HCEC 1CT (cell line): ENCODE measurements around the gene CASP2.

ENCODE experiments used
- DNase-seq: peaks from one replicate; pipeline ENCODE4 v3.0.0-alpha.2; 2017

The CASP2 gene

GRCh38 chr7:143299346-143299745 lies 11.2 kb downstream of the CASP2 start:
- peak; percentile 80 for DNase-seq

- DNase-seq: no peak
These were observed 11.7 kb downstream of the CASP2 start for GRCh38 chr7:143299840-143300239.

DNA sequence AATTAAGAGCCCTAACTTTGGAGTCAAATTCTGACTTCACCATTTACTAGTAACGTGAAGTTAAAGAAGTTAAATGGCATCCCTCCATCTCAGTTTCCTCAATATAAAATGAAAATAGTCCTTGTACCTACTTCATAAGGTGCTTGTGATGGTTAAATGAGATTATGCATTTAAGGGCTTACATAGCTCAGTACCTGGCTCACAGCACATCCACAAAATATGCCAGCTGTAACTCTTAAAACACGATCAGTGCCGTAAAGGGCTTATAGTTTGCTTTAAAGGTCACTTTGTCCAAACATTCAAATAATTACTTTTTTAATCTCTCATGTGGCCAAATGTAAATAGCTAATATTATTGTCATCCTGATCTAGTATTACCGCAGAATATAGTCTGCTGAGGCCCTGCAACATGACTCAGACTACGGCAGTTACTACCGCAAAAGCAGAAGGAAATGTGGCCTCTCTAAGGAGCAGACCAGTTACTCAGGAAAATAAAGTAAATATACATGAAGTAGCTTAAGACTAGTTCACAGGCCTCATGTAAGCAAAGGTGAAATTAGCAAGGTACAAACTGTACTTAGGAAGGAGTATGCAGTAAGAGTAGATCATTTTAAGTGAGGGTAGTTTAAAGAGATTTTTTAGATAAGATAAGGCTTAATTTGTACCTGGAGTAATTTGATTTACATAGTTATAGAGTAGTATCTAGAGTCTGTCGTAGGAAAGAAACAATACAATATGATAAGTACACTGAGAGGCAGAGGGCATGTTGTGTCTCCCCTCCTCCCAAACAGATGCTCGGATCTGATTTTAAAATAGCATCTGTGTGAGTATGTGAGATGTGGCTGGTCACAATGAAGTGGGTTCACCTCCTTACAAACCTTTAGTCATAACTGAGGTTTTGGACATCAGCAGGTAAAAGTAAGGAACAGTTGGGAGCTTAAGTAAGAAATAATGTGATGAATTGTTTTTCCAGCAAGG lies 13.1 kb downstream of the CASP2 start:
- peak; percentile 83 for DNase-seq

- no peak for DNase-seq
These were observed 15.6 kb downstream of the CASP2 start for GRCh38 chr7:143303733-143304132.

DNA sequence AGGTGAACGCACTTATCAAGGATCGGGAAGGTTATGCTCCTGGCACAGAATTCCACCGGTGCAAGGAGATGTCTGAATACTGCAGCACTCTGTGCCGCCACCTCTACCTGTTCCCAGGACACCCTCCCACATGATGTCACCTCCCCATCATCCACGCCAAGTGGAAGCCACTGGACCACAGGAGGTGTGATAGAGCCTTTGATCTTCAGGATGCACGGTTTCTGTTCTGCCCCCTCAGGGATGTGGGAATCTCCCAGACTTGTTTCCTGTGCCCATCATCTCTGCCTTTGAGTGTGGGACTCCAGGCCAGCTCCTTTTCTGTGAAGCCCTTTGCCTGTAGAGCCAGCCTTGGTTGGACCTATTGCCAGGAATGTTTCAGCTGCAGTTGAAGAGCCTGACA lies 16.8 kb downstream of the CASP2 start:
- DNase-seq: no peak

DNA sequence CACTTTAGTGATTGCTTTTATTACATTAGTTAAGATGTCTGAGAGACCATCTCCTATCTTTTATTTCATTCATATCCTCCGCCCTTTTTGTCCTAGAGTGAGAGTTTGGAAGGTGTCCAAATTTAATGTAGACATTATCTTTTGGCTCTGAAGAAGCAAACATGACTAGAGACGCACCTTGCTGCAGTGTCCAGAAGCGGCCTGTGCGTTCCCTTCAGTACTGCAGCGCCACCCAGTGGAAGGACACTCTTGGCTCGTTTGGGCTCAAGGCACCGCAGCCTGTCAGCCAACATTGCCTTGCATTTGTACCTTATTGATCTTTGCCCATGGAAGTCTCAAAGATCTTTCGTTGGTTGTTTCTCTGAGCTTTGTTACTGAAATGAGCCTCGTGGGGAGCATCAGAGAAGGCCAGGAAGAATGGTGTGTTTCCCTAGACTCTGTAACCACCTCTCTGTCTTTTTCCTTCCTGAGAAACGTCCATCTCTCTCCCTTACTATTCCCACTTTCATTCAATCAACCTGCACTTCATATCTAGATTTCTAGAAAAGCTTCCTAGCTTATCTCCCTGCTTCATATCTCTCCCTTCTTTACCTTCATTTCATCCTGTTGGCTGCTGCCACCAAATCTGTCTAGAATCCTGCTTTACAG lies 17.4 kb downstream of the CASP2 start:
- peak; percentile 29 for DNase-seq

GRCh38 chr7:143308632-143309031 lies 20.5 kb downstream of the CASP2 start:
- no peak for DNase-seq

GRCh38 chr7:143314127-143314526 lies 26.0 kb downstream of the CASP2 start:
- DNase-seq: no peak

DNA sequence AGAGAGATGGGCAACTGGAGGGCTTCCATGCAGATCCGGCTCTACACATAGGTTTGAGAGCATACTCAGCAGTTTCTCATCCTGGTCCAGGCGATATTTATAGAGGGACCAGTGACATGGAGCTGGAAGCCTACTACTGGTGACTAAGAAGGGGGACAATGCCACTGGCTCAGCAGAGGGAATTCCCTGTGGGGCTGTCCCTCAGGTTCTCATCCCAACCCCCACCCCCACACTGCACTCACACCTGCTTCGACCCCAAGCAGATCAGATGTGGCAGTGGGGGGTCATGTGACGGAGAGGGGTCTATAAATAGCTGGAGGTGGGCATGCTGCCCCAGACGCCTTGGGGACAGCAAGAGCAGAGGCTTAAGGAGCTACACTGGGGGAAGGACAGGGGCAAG lies 27.6 kb downstream of the CASP2 start, which contains the start of gene CLCN1:
TSS of gene CLCN1 (plus strand) at position 336 of the 400 bp plus-strand sequence. CDS start 102 bp downstream, outside the sequence.
- no peak for DNase-seq

GRCh38 chr7:143316492-143316891 lies 28.3 kb downstream of the CASP2 start:
- DNase-seq: no peak

DNA sequence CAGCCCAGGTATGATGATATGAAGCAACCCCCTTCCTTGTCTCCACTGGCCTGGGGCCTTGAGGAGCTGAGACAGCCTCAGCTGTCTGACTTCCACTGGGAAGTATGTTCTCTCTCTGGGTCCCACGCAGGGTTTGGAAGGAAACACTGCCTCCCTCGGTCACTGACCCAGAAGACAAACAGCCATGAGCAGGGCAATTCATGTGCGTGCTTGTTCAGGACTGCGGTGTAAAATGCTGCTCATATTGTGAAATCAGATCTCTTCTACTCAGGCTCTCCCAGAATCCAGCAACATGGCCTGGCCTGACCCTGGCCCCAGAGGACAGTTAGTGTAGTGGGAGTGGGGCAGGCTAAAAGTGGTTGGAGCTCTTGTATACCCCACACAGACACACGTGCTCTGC lies 30.5 kb downstream of the CASP2 start:
- DNase-seq: no peak

DNA sequence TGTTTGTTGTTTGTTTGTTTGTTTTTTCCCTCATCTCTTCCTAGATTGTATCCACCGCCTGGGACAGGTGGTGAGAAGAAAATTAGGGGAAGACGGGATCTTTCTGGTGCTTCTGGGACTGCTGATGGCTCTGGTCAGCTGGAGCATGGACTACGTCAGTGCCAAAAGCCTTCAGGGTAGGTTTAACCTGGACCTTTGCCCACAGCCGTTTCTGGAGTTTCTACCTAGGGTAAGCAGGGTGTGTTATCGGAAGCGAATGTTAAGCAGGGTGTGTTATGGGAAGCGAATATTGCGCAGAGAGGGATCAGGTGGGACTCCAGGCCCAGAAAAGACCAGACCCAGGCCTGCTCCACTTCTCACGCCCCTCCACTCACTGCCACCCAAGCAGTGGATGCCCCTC lies 32.5 kb downstream of the CASP2 start:
- DNase-seq: no peak

DNA sequence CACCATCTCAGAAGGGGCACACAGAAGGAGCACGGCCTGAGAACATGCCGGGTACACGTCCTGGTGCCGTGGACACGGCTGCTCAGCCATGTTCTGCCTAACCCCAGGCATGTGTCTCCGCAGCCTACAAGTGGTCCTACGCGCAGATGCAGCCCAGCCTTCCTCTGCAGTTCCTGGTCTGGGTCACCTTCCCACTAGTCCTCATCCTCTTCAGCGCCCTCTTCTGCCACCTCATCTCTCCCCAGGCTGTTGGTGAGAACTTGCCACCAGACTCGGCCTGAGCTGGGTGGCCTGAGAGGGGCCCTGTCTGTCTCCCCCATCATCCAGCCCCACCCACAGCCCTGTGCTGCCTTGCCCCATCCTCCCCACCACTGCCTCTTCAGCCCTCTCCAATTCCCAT lies 33.1 kb downstream of the CASP2 start:
- no peak for DNase-seq

DNA sequence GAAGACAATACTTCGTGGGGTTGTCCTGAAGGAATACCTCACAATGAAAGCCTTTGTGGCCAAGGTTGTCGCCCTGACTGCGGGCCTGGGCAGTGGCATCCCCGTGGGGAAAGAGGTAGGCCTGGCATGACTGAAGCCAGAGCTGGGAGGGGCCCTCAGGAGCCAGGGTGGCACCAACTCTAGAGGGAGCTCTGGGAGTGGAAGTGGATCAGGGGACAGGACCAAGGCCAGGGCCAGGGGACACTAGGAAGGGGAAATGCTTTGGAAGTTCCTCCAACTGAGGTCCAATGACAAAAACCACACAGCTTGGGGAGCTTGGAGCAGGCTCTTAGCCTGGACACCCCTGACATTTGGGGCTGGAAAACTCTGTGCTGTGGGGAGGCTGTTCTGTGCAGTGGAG lies 33.6 kb downstream of the CASP2 start:
- DNase-seq: no peak

- no peak for DNase-seq
These were observed 34.8 kb downstream of the CASP2 start for GRCh38 chr7:143322760-143323633.

GRCh38 chr7:143323653-143324052 lies 35.5 kb downstream of the CASP2 start:
- DNase-seq: no peak

DNA sequence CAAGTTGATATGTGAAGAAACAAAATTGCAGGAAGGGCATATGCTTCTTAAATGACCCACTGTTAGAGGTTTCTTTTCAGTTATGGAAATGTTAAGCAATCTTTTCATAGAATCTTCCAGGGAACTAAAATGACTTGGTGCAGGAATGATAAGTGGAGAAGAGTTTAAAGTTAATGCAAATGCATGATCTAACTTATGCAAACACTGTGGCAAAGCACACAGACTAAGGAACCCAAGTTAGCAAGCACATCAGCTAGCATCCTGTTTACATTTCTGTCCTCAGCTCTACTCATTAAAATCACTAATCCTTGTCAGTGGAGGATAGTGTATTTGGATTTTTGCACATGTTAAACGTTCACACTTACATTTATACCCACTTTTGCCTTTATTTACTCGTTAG lies 37.1 kb downstream of the CASP2 start:
- DNase-seq: no peak

- DNase-seq: no peak
These were observed 39.8 kb downstream of the CASP2 start for GRCh38 chr7:143327903-143328302.

DNA sequence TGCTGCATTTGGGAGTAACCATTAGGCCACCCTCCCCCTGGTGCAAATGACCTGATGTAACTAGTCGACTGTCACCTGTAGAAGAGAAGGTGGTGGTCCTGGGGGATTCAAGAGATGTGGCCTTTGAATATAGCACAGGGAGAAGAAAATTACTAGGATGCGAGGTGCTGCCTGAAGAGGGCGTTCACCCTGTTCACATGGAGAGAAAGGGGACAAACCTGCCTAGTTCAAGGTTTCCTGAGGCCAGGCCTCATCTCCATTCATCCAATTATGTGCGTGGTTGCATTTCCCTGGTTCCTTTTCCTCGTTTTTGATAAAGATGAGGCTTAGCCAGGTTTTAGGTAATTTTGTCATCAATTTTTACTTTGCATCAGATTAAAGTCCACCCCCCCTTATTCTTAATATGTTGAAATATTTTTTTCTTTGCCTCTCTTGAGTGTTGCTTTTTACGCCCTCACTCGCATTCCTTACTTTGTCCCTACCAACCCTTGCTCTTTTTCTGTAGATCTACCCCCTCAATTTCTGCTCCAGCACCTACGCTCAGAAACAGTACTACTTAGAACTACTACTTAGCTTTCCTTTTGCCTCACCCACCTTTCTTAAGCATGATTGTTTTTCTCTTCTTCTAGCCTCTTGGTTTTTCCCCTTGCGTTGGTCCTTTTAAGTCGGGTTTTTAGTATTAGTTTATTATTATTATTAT lies 41.5 kb downstream of the CASP2 start:
- no peak for DNase-seq

DNA sequence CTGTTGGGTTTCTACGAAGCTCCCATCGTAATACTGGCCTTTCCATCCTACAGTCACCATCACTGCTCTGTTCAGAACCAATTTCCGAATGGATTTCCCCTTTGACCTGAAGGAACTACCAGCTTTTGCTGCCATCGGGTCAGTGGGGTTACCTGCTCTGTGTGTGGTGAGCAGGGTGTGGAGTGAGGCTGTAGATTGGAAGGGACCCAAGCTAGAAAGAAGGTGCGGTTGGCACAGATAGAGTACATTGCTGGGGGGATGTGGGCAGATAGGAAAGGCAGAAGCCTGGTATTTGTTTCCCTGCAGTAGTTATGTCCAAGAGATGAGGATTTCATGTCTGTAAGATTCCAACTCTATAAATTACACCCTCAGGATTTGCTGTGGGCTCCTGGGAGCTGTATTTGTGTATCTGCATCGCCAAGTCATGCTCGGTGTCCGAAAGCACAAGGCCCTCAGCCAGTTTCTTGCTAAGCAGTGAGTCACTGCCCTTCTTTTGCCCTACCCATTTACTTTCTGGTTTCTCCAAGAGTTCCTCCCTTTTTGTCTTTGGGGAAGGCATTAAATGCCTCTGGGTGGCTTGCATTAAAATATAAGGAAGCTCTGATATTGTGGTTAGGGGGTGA lies 43.1 kb downstream of the CASP2 start:
- DNase-seq: peak; percentile 88

DNA sequence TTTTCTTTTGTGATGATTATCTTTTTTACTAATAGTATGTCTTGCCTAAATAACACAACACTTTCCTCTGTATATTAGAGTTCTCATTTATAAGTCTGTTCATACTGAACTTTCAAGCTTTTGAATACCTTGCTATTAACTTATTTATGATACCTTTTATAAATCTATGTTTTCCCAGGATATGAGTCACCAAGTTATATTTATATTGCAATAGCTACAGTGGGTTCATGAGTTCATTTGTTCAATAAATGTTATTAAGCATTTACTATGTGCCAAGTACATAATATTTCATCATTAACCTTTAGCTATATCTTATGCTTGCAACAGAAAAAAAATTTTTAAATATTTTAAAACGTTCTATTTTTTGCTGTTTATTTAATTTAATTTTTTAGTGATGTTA lies 46.1 kb downstream of the CASP2 start:
- DNase-seq: no peak

- DNase-seq: no peak
These were observed 49.1 kb downstream of the CASP2 start for GRCh38 chr7:143337216-143337615.
